ENCODE results near the gene SUMO3. TPM values are rescaled to one million over a fixed set of nuclear protein-coding genes. Genes with fewer than 3 reads are reported as not detected.

Gene SUMO3
- total and polyA plus RNA-seq, 2 donors (not counting 3 experiments of a cell fraction or from before 2014, with no cell fraction given) = 102 to 123 TPM

GRCh38 chr21:44850208-44850800 lies 32.4 kb upstream of the SUMO3 start:
- Histone ChIP-seq H3K27me3 (ENCODE audit: control insufficient read depth in 2 of 2, insufficient read depth in 2 of 2, low read length in 2 of 2) (no peaks in the 10 kb centered on the region), H3K36me3 (ENCODE audit: control insufficient read depth in 2 of 2, extremely low read depth in 1 of 2, insufficient read depth in 2 of 2, low read length in 2 of 2) (peaks cover 32 to 48% of the 10 kb centered on the region in 2 experiments), H3K4me2 (ENCODE audit: insufficient read depth, low read length) (no peak overlapping the region), H3K4me1 (ENCODE audit: control insufficient read depth, extremely low read depth, insufficient read depth, low read length) (peaks cover 16% of the 10 kb centered on the region), H3K27ac (ENCODE audit: insufficient read depth, low read depth, low read length) (no peak overlapping the region), H3K9me3 (replicated peaks; ENCODE audit: control insufficient read depth, insufficient read depth, low read length) (no peaks in the 10 kb centered on the region), H3K4me3 (replicated peaks in 1 of 3; ENCODE audit: insufficient read depth in 1 of 3, low read depth in 1 of 3, low read length in 3 of 3) (no peak overlapping the region), H4K20me1 (replicated peaks; ENCODE audit: control insufficient read depth, extremely low read depth, insufficient read depth, low read length) (peaks cover 7% of the 10 kb centered on the region), H2AFZ (ENCODE audit: low read depth, low read length) (no peak overlapping the region), H3K79me2 (ENCODE audit: control insufficient read depth, insufficient read depth, low read length) (peaks cover 29% of the 10 kb centered on the region), H3K9ac (replicated peaks; ENCODE audit: extremely low read depth, insufficient read depth, low read length) (no peak overlapping the region), H3K9me1 (replicated peaks; ENCODE audit: control insufficient read depth, extremely low read depth, insufficient read depth, low read length) (no peaks in the 10 kb centered on the region)
- ChIA-PET CTCF (no interaction called here), POLR2A (no interaction called here)
- TF ChIP-seq EZH2 (IDR thresholded peaks at IDR 0.05; ENCODE audit: borderline replicate concordance, low read depth, low read length, severe bottlenecking) = no peak
- TF ChIP-seq MAX (IDR thresholded peaks at IDR 0.05; ENCODE audit: insufficient read depth, insufficient read length) = no peak
- TF ChIP-seq MYC (IDR thresholded peaks at IDR 0.05; ENCODE audit: low read depth, low read length) = no peak
- no peak for TF ChIP-seq GATA2 (IDR thresholded peaks at IDR 0.05; ENCODE audit: insufficient read depth, insufficient read length, low read depth, low read length)
- TF ChIP-seq CTCF (IDR thresholded peaks at IDR 0.05; ENCODE audit: extremely low read depth in 1 of 2, insufficient read depth in 1 of 2, low read depth in 1 of 2, low read length in 2 of 2) = no peak
- no peak for TF ChIP-seq POLR2A (IDR thresholded peaks at IDR 0.05; ENCODE audit: low read depth, low read length)
- TF ChIP-seq JUN (IDR thresholded peaks at IDR 0.05; ENCODE audit: borderline replicate concordance, insufficient read depth, insufficient read length, low read depth) = no peak
- TF ChIP-seq FOS (IDR thresholded peaks at IDR 0.05; ENCODE audit: borderline replicate concordance, insufficient read depth, low read length) = no peak
- TF ChIP-seq POLR2AphosphoS5 (IDR thresholded peaks at IDR 0.05; ENCODE audit: insufficient read depth, low read depth, low read length) = no peak
- no peak for FAIRE-seq
- BruUV-seq (replicated peaks) = no TSS peak
- dilution Hi-C loops (cut with MboI; ENCODE audit: extremely low pct_ligation_motif_present, low sequenced_read_pairs) = no loop called here
- DNase-seq (ENCODE audit: low read depth, low spot score) = no peak
- intact Hi-C loops (cut with micrococcal nuclease) = no loop called here

All from endothelial cell of umbilical vein (primary cell).